Measurements from ENCODE around the gene MICAL2.

GRCh38 chr11:12137938-12138731, 27.7 kb downstream of the MICAL2 start:
- TF ChIP-seq ZNF180 (CRISPR knock-in tag; IDR thresholded peaks at IDR 0.05; ENCODE audit: borderline replicate concordance, low read depth) (no peak), SMAD3 (CRISPR knock-in tag; IDR thresholded peaks at IDR 0.05) (no peak), POLR2A (IDR thresholded peaks at IDR 0.05; ENCODE audit: insufficient read depth in 1 of 2, low read depth in 2 of 2, low read length in 2 of 2) (no peak), RBAK (CRISPR knock-in tag; IDR thresholded peaks at IDR 0.05) (no peak), CTCF (CRISPR knock-in tag; IDR thresholded peaks at IDR 0.05) (no peak), TBP (CRISPR knock-in tag; IDR thresholded peaks at IDR 0.05) (no peak), ETV6 (CRISPR knock-in tag; conservative IDR thresholded peaks at IDR 0.05) (no peak)
